Inferior parietal cortex (tissue), 1 donor: ENCODE results near the gene CREB3.

Experiments
- DNase-seq: peaks from one replicate; pipeline ENCODE4 v3.0.0-alpha.2; 2016; ENCODE audit errors: extremely low spot score

CREB3 gene

DNA sequence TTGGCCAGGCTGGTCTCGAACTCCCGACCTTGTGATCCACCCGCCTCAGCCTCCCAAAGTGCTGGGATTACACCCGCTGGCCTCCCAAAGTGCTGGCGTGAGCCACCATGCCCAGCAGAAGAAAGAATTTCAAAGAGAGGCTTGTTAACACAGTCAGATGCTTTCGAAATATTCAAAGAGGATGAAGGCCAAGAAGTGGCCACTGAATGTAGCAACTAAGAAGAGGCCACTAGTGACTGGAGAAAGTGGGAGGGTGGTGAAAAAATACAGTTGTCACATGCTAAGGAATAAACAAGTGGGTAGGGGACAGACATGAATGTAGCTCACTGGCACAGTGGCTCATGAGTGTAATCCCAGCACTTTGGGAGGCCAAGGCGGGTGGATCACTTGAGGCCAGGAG is 29.8 kb upstream of the CREB3 start:
- DNase-seq, result no peak

DNA sequence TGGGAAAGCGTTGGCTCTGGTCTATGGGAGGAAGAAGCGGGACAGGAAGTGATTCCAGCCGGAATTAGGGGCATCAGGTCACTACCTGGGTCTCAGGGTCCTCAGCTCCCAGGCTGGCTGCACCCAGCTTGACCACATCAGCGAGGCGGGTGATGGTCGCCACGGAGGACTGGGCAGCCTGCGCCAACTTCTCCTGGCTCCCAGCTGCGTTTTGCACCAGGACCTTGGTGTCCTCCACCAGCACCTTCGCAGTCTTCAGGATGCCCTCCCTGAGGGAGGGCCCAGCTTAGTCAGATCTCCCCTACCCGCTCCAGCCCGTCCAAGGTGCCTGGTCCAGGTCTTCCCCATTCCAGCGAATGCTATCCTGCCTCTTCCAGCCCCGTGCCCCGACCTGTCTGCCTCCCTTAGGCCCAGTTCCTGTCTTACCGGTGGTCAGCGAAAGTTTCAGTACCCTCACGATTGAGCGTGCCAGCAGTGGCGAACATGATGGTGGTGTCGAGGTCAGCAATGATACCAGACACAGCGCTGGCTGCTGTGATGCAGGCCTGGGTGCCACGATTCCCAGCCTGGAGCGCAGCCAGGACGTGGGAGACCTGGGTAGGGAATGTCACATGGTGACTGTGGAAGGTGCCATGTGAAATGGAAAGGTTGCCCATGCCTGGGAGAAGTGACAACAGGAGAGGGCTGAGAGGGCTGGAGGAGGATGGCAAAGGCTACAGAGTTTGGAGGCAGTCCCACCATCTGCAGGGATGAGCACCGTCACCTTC is 28.4 kb upstream of the CREB3 start:
- DNase-seq, result no peak

- no peak for DNase-seq
Observed at GRCh38 chr9:35705372-35705771, 27.1 kb upstream of the CREB3 start.

- DNase-seq, result no peak
Observed at GRCh38 chr9:35705836-35706430, 26.5 kb upstream of the CREB3 start.

GRCh38 chr9:35706951-35707350 is 25.5 kb upstream of the CREB3 start:
- no peak for DNase-seq

GRCh38 chr9:35708146-35708545 is 24.3 kb upstream of the CREB3 start:
- no peak for DNase-seq

DNA sequence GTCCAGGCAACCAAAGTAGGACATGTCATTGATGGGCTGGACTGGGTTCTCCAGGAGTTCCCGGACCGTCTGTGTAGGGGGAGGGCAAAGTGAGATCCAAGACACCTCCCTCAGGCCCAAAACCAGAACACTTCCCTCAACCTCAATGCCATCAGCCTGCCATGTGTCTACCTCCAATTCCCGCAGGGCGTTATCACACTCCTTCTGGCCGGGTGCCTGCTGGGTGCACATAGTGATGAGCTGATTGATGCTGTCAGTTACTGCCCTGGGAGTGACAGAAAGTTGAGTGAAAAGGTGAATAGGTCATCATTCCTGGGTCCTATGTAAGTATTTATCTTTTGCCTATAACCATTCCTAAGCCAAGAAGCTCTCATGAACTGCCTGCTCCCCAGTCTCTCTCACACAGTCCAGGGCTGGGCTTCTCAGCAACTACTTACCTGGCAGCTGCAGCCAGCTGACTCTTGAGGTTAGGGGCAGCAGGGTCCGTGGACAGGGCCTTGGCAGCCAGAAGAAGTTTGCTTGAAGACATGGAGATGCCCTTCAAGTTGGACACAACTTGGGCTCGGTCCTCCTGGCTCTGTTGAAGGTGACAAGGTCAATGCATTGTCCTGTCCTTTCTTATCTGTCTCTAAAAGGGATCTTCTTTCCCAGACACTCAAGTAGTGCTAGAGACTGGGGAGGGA is 21.5 kb upstream of the CREB3 start:
- DNase-seq, result no peak

- no peak for DNase-seq
Observed at GRCh38 chr9:35711501-35712428, 20.7 kb upstream of the CREB3 start.

DNA sequence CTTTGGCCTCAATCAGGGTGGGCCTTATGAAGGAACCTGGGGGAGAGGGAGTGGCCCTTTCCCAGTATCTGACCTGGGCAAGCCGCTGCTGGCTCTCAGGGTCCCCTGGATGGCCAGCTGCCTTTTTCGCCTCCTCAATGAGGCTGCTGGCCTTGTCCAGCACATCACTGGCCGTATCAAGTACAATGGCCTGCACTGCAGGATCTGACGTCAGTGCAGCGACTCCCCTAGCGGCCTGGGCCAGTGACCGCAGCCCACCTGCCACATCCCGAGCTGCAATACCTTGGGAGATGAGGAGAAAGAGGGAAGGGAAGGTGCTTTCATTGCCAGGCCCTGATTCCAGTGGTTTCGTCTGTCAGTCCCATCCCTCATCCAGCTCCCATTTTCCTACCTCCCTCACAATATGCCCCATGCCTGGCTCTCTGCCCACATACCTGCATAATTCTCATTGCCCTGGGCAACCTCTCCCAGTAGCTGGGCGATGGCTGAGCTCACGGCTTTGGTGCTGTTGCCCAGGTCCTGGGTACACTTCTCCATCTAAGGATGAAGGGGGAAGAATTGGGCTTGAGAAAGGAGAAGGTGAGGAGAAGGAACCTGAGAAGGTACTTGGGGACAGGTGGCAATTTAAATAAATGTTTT is 19.6 kb upstream of the CREB3 start:
- DNase-seq, result no peak

GRCh38 chr9:35713578-35713977 is 18.9 kb upstream of the CREB3 start:
- no peak for DNase-seq

- DNase-seq, result no peak
Observed at GRCh38 chr9:35714123-35714522, 18.3 kb upstream of the CREB3 start.

GRCh38 chr9:35714579-35715252 is 17.8 kb upstream of the CREB3 start:
- DNase-seq, result no peak

- no peak for DNase-seq
Observed at GRCh38 chr9:35716230-35716629, 16.2 kb upstream of the CREB3 start.

GRCh38 chr9:35717132-35717870 is 15.2 kb upstream of the CREB3 start:
- no peak for DNase-seq

- DNase-seq, result no peak
Observed at GRCh38 chr9:35718721-35719511, 13.6 kb upstream of the CREB3 start.

- no peak for DNase-seq
Observed at GRCh38 chr9:35719546-35719945, 12.9 kb upstream of the CREB3 start.

GRCh38 chr9:35723426-35723825 is 9.0 kb upstream of the CREB3 start:
- no peak for DNase-seq

GRCh38 chr9:35723908-35724307 is 8.6 kb upstream of the CREB3 start:
- no peak for DNase-seq

DNA sequence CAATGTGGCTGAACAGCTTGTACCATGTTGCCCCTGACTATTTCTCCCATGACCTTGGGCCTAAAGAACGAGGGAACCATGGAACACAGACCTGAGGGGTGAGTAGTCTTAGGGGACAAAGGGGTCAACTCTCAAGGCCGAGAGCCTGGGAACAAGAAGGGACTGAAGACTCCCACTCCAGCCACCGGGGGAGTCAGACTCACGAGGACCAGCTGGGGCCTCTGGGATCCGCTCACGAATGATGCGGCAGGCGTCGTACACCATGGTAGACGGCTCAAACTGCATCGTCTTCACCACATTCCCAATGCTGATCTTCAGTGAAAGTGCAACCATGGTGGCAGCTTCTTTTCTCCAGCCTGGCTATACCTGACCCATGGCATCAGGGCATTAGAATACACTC is 7.1 kb upstream of the CREB3 start:
- no peak for DNase-seq
